H1 (cell line): Measurements from ENCODE around the gene LCNL1. TPM values are rescaled to one million over a fixed set of nuclear protein-coding genes. Genes with fewer than 3 reads are reported as not detected.
"Not testable (repeated sequence)": the region's sequence is repeated elsewhere in the genome, so short reads cannot be mapped to it uniquely, and the experiment has no call there.

Source experiments
- CTCF ChIA-PET: fragments of 300-600 bp; sonication (Branson Sonifier 250); formaldehyde crosslinking; loops from one replicate; lab custom pipeline; 2021; ENCODE audit not compliant: partially characterized antibody; lab: Charles Lee
- POLR2A ChIA-PET: fragments of 300-600 bp; sonication (Branson Sonifier 250); formaldehyde crosslinking; loops from one replicate; lab custom pipeline; 2021; ENCODE audit warnings: inconsistent platforms; ENCODE audit not compliant: partially characterized antibody; lab: Charles Lee
- DNase-seq, 2 experiments: peaks; one replicate each; pipeline versions ENCODE4 v3.0.0 to v3.0.0-alpha.2; 2010 to 2022; ENCODE audit warnings: low spot score in 2 of 2, low read depth in 1 of 2, mixed read lengths in 1 of 2
- FAIRE-seq: peaks from 2 replicates; lab custom pipeline; 2011; peaks lifted over from hg19 to GRCh38; lab: Jason Lieb, UNC
- H2AFZ ChIP-seq: 2 replicates; pipeline ENCODE4 v1.8.1; 2012; ENCODE audit warnings: low read length, inconsistent platforms
- H2AK5ac ChIP-seq: 2 replicates; pipeline ENCODE4 v1.6.1; 2013; ENCODE audit warnings: low read depth, low read length
- H2BK120ac ChIP-seq: replicated peaks from 2 replicates; pipeline ENCODE3; 2013; ENCODE audit warnings: low read depth, low read length, inconsistent platforms
- H2BK12ac ChIP-seq: 2 replicates; pipeline ENCODE4 v1.6.1; 2013; ENCODE audit warnings: low read depth, low read length
- H2BK15ac ChIP-seq: 2 replicates; pipeline ENCODE4 v1.6.1; 2013; ENCODE audit warnings: low read length
- H2BK20ac ChIP-seq: 2 replicates; pipeline ENCODE4 v1.6.1; 2013; ENCODE audit warnings: low read length
- H2BK5ac ChIP-seq: 2 replicates; pipeline ENCODE4 v1.6.1; 2013; ENCODE audit warnings: low read depth, low read length
- H3K14ac ChIP-seq: 2 replicates; pipeline ENCODE4 v1.6.1; 2013; ENCODE audit warnings: inconsistent platforms; ENCODE audit not compliant: insufficient read length
- H3K18ac ChIP-seq: 2 replicates; pipeline ENCODE4 v1.6.1; 2013; ENCODE audit warnings: low read length; ENCODE audit errors: extremely low read depth
- H3K23ac ChIP-seq: 2 replicates; pipeline ENCODE4 v1.6.1; 2013; ENCODE audit warnings: inconsistent platforms; ENCODE audit not compliant: insufficient read length
- H3K23me2 ChIP-seq: 2 replicates; pipeline ENCODE4 v1.6.1; 2013; ENCODE audit warnings: low read depth, low read length
- H3K27ac ChIP-seq: 2 replicates; pipeline ENCODE4 v1.6.1; 2011; ENCODE audit warnings: low read depth, low read length, inconsistent platforms
- H3K27me3 ChIP-seq, 4 experiments: replicated peaks in 1 of 4; 1 replicate in 1 of 4; 2 replicates in 3 of 4; pipeline versions ENCODE4 v1.6.1 to v1.8.1; 2011 to 2013; ENCODE audit warnings: low read length in 3 of 4, mild to moderate bottlenecking in 3 of 4, inconsistent platforms in 2 of 4, mixed read lengths in 2 of 4, moderate library complexity in 1 of 4; ENCODE audit not compliant: control insufficient read depth in 3 of 4, insufficient read depth in 3 of 4; ENCODE audit errors: extremely low read depth in 1 of 4
- H3K36me3 ChIP-seq, 4 experiments: 2 replicates each; pipeline versions ENCODE4 v1.6.1 to v1.8.1; 2011 to 2013; ENCODE audit warnings: mild to moderate bottlenecking in 4 of 4, low read length in 3 of 4, moderate library complexity in 2 of 4, control low read depth in 1 of 4, inconsistent platforms in 1 of 4; ENCODE audit not compliant: insufficient read depth in 4 of 4, control insufficient read depth in 2 of 4
- H3K4ac ChIP-seq: replicated peaks from 2 replicates; pipeline ENCODE3; 2013; ENCODE audit warnings: low read length, low read depth, mixed read lengths, inconsistent platforms; ENCODE audit not compliant: insufficient read length
- H3K4me1 ChIP-seq, 4 experiments: replicated peaks in 1 of 4; 1 replicate in 1 of 4; 2 replicates in 3 of 4; pipeline versions ENCODE4 v1.6.1 to v1.8.1; 2011 to 2013; ENCODE audit warnings: low read length in 3 of 4, inconsistent platforms in 2 of 4, mixed read lengths in 1 of 4; ENCODE audit not compliant: insufficient read depth in 4 of 4, control insufficient read depth in 3 of 4
- H3K4me2 ChIP-seq, 2 experiments: 2 replicates each; pipeline versions ENCODE4 v1.6.1 to v1.8.1; 2011 to 2013; ENCODE audit warnings: low read depth in 2 of 2, low read length in 2 of 2, control low read depth in 1 of 2, inconsistent platforms in 1 of 2, mild to moderate bottlenecking in 1 of 2; ENCODE audit not compliant: insufficient read depth in 1 of 2
- H3K4me3 ChIP-seq, 4 experiments: fragments of 200-600, 300-600 bp in 1 of 4; sonication (generic), shearing (Covaris generic), sonication (Bioruptor Twin) in 1 of 4; 2 replicates each; pipeline versions ENCODE4 v1.5.1 to v1.8.1; 2011 to 2016; ENCODE audit warnings: low read length in 4 of 4, low read depth in 3 of 4, control low read depth in 2 of 4, inconsistent platforms in 2 of 4, mild to moderate bottlenecking in 2 of 4, mixed read lengths in 1 of 4, moderate library complexity in 1 of 4; ENCODE audit not compliant: insufficient read depth in 2 of 4; ENCODE audit errors: extremely low read depth in 1 of 4
- H3K56ac ChIP-seq: replicated peaks from 2 replicates; pipeline ENCODE3; 2013; ENCODE audit warnings: low read depth, mild to moderate bottlenecking, mixed read lengths, low read length, inconsistent platforms; ENCODE audit not compliant: insufficient read length
- H3K79me1 ChIP-seq: 2 replicates; pipeline ENCODE4 v1.6.1; 2013; ENCODE audit warnings: low read depth, low read length, control low read depth
- H3K79me2 ChIP-seq, 2 experiments: 2 replicates each; pipeline versions ENCODE4 v1.6.1 to v1.8.1; 2012 to 2013; ENCODE audit warnings: low read length in 2 of 2, mild to moderate bottlenecking in 2 of 2, inconsistent platforms in 1 of 2; ENCODE audit not compliant: insufficient read depth in 2 of 2, control insufficient read depth in 1 of 2
- H3K9ac ChIP-seq, 4 experiments: replicated peaks in 1 of 4; 1 replicate in 1 of 4; 2 replicates in 3 of 4; pipeline versions ENCODE4 v1.6.1 to v1.8.1; 2011 to 2013; ENCODE audit warnings: low read depth in 3 of 4, low read length in 3 of 4, control low read depth in 2 of 4, mild to moderate bottlenecking in 2 of 4, moderate library complexity in 2 of 4, inconsistent platforms in 1 of 4; ENCODE audit errors: extremely low read depth in 1 of 4
- H3K9me3 ChIP-seq, 2 experiments: 2 replicates each; pipeline versions ENCODE4 v1.6.1 to v1.8.1; 2012 to 2013; ENCODE audit warnings: mild to moderate bottlenecking in 2 of 2, moderate library complexity in 2 of 2, control low read depth in 1 of 2, inconsistent platforms in 1 of 2, low read depth in 1 of 2, low read length in 1 of 2, mixed read lengths in 1 of 2; ENCODE audit not compliant: insufficient read depth in 2 of 2
- H4K20me1 ChIP-seq, 2 experiments: replicated peaks in 1 of 2; 2 replicates each; pipeline versions ENCODE3 to v1.8.1; 2011 to 2013; ENCODE audit warnings: inconsistent platforms in 2 of 2, low read length in 2 of 2, mild to moderate bottlenecking in 1 of 2; ENCODE audit not compliant: insufficient read depth in 2 of 2, control insufficient read depth in 1 of 2
- H4K5ac ChIP-seq: 2 replicates; pipeline ENCODE4 v1.6.1; 2013; ENCODE audit warnings: low read length, low read depth, mixed read lengths, inconsistent platforms; ENCODE audit not compliant: insufficient read length
- H4K8ac ChIP-seq: 2 replicates; pipeline ENCODE4 v1.8.0; 2013; ENCODE audit warnings: mild to moderate bottlenecking, moderate library complexity, low read length, inconsistent platforms; ENCODE audit not compliant: insufficient read depth; ENCODE audit errors: extremely low read depth
- H4K91ac ChIP-seq: replicated peaks from 2 replicates; pipeline ENCODE3; 2013; ENCODE audit warnings: low read length, mixed read lengths, inconsistent platforms; ENCODE audit not compliant: insufficient read length
- WGBS, 2 experiments: shearing (Covaris generic) in 1 of 2; methylation state at CpG; one replicate each; pipeline versions ENCODE4 v1.1.6 to v1.1.7; 2013 to 2015; ENCODE audit warnings: low lambda C conversion rate in 2 of 2, mixed read lengths in 2 of 2, inconsistent platforms in 1 of 2, low coverage in 1 of 2, missing lambda C conversion rate in 1 of 2; ENCODE audit not compliant: insufficient replicate concordance in 2 of 2, insufficient coverage in 1 of 2, insufficient read length in 1 of 2; ENCODE audit errors: extremely low coverage in 1 of 2, missing lambda C conversion rate in 1 of 2; 5-methylcytosine and 5-hydroxymethylcytosine counted together
- polyA plus RNA-seq, 7 experiments: library from polyadenylated mRNA; depleted of rRNA in 3 of 7; stranded (reverse) in 5 of 7; unstranded in 2 of 7; fragments of >200 nt in 5 of 7; fragments of 200-250 nt in 2 of 7; gene quantifications; 1 replicate in 5 of 7; 2 replicates in 1 of 7; 4 replicates in 1 of 7; pipeline versions ENCODE4 v1.2.1 to v1.2.3, GENCODE V29; 2011 to 2013; ENCODE audit warnings: missing spikeins in 2 of 7, mixed read lengths in 2 of 7
- total RNA-seq: library from RNA; stranded (reverse); fragmentation: NEBNext Ultra II Directional; extraction: Animal tissue kit (Norgen Biotek cat#: 25700); gene quantifications from 2 replicates; pipeline ENCODE4 v1.2.1, GENCODE V29; 2021

The LCNL1 gene
- total and polyA plus RNA-seq, 2 of the 8 experiments (the other 6 are each of a cell fraction or from before 2014, with no cell fraction given), result 0.11 TPM; not detected in 1

- H3K23ac ChIP-seq, H4K8ac ChIP-seq, H2BK120ac ChIP-seq, H3K27me3 ChIP-seq, H2AFZ ChIP-seq, H4K91ac ChIP-seq, H3K4me2 ChIP-seq, DNase-seq, H3K4me3 ChIP-seq, H3K9me3 ChIP-seq, H3K4ac ChIP-seq, H4K5ac ChIP-seq, H3K79me2 ChIP-seq, H3K36me3 ChIP-seq, H3K14ac ChIP-seq, H2BK15ac ChIP-seq, H2BK12ac ChIP-seq, H3K23me2 ChIP-seq, H3K4me1 ChIP-seq, H3K18ac ChIP-seq, H2BK20ac ChIP-seq, POLR2A ChIA-PET, H3K9ac ChIP-seq, H3K79me1 ChIP-seq, H2AK5ac ChIP-seq, FAIRE-seq, H3K56ac ChIP-seq, H4K20me1 ChIP-seq, H3K27ac ChIP-seq, H2BK5ac ChIP-seq: not testable (repeated sequence)
- CTCF ChIA-PET, result interaction anchor here (0.7 to 4.2 kb wide), 7 partner anchors 8 to 262 kb away, joined by 3 to 65 read pairs (median 21); partner anchors contain the start of genes LCN12, PTGDS and SAPCD2
- WGBS, 2 experiments, result 95% methylated on average over 5 of the region's 5 CpGs; no CpG with 5 or more reads in 1 of the 2 experiments
These were observed 50.7 kb downstream of the LCNL1 start for GRCh38 chr9:137033481-137033880.
